Measurements from ENCODE around the gene IPO5.

The IPO5 gene

GRCh38 chr13:98050041-98050466, 96.6 kb downstream of the IPO5 start:
- Histone ChIP-seq H3K27me3 (ENCODE audit: control insufficient read depth, insufficient read depth, low read length) (no peaks in the 10 kb centered on the region), H3K9me3 (ENCODE audit: control insufficient read depth, low read length) (no peaks in the 10 kb centered on the region), H3K4me1 (ENCODE audit: control insufficient read depth, insufficient read depth, low read length) (no peaks in the 10 kb centered on the region), H3K9ac (ENCODE audit: low read length) (no peak overlapping the region), H3K36me3 (ENCODE audit: control insufficient read depth, insufficient read depth, low read length) (no peaks in the 10 kb centered on the region), H3K4me3 (ENCODE audit: low read length) (no peak overlapping the region)

DNA sequence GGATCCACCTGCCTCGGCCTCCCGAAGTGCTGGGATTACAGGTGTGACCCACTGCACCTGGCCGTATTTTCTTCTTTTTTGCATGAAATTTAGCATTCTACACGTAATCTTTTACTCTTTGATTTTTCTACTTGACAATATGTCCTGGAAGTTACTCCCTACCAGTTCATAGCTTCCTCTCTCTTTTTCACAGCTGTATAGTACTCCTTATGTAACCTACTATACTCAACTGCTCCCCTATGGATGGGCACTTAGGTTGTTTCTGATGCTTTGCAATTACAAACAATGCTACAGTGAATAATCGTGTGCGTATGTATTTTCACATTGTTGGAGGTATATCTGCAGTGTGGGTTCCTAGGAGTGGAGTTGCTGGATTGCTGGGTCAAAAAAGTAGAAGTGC, 98.9 kb downstream of the IPO5 start:
- Histone ChIP-seq H3K4me1 (ENCODE audit: control insufficient read depth, insufficient read depth, low read length) (no peaks in the 10 kb centered on the region), H3K9me3 (ENCODE audit: control insufficient read depth, low read length) (no peaks in the 10 kb centered on the region), H3K4me3 (ENCODE audit: low read length) (no peak overlapping the region), H3K27me3 (ENCODE audit: control insufficient read depth, insufficient read depth, low read length) (peaks cover 5% of the 10 kb centered on the region), H3K9ac (ENCODE audit: low read length) (no peak overlapping the region), H3K36me3 (ENCODE audit: control insufficient read depth, insufficient read depth, low read length) (no peaks in the 10 kb centered on the region)

GRCh38 chr13:98054301-98054700, 100.8 kb downstream of the IPO5 start:
- Histone ChIP-seq H3K9me3 (ENCODE audit: control insufficient read depth, low read length) (no peaks in the 10 kb centered on the region), H3K27me3 (ENCODE audit: control insufficient read depth, insufficient read depth, low read length) (peaks cover 7% of the 10 kb centered on the region), H3K4me1 (ENCODE audit: control insufficient read depth, insufficient read depth, low read length) (no peaks in the 10 kb centered on the region), H3K9ac (ENCODE audit: low read length) (no peak overlapping the region), H3K4me3 (ENCODE audit: low read length) (no peak overlapping the region), H3K36me3 (ENCODE audit: control insufficient read depth, insufficient read depth, low read length) (no peaks in the 10 kb centered on the region)

- Histone ChIP-seq H3K36me3 (ENCODE audit: control insufficient read depth, insufficient read depth, low read length) (no peaks in the 10 kb centered on the region), H3K9me3 (ENCODE audit: control insufficient read depth, low read length) (no peaks in the 10 kb centered on the region), H3K4me3 (ENCODE audit: low read length) (no peak overlapping the region), H3K9ac (ENCODE audit: low read length) (no peak overlapping the region), H3K27me3 (ENCODE audit: control insufficient read depth, insufficient read depth, low read length) (peaks cover 7% of the 10 kb centered on the region), H3K4me1 (ENCODE audit: control insufficient read depth, insufficient read depth, low read length) (no peaks in the 10 kb centered on the region)
Observed at GRCh38 chr13:98055623-98056022, 102.1 kb downstream of the IPO5 start.

DNA sequence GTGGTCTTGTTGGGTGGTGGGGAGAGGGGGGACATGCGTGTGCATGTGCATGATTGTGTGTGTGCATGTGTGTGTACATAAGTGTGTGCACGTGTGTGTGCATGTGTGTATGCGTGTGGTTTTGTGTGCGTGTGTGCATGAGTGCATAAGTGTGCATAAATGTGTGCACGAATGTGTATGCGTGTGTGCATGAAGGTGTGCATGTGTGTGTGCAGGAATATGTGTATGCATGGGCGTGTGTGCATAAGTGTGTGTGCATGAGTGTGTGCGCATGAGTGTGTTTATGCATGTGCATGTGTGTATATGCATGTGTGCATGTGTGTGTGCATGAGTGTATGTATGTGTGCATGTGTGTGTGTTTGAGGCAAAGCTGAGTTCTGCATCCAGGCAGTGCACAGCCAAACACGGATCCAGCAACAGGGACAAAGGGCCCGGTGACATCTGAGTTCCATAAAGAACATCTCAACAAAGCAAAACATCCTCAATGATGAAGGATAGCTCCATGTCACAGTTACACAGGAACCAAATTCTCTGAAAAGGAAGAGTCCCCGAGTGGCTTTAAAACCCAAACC, 103.5 kb downstream of the IPO5 start:
- H3K27me3 ChIP-seq (ENCODE audit: control insufficient read depth, insufficient read depth, low read length), result peaks cover 7% of the 10 kb centered on the region
- H3K9me3 ChIP-seq (ENCODE audit: control insufficient read depth, low read length), result no peaks in the 10 kb centered on the region
- no peak overlapping the region for H3K9ac ChIP-seq (ENCODE audit: low read length)
- no peak overlapping the region for H3K4me3 ChIP-seq (ENCODE audit: low read length)
- no peaks in the 10 kb centered on the region for H3K4me1 ChIP-seq (ENCODE audit: control insufficient read depth, insufficient read depth, low read length)
- no peaks in the 10 kb centered on the region for H3K36me3 ChIP-seq (ENCODE audit: control insufficient read depth, insufficient read depth, low read length)

DNA sequence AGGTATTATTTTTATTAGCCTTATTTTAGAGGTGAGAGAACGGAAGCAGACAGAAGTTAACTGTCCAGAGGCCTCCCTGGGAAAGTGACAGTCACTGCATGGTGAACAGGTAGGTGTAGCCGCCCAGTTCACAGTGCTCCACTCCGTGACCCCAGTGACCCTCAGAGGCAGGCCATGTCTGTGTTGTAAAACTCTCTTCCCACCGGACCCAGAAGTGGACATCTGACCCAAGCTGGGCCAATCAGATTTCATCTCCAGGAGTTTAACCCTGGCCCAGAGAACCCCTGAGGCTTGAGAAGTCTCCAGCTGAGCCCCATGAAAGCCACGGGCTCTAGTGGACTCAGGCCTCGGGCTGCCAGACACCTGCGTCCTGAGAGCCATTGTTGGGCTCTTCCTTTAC, 105.8 kb downstream of the IPO5 start:
- Histone ChIP-seq H3K9me3 (ENCODE audit: control insufficient read depth, low read length) (no peaks in the 10 kb centered on the region), H3K9ac (ENCODE audit: low read length) (no peak overlapping the region), H3K4me1 (ENCODE audit: control insufficient read depth, insufficient read depth, low read length) (no peaks in the 10 kb centered on the region), H3K27me3 (ENCODE audit: control insufficient read depth, insufficient read depth, low read length) (peaks cover 7% of the 10 kb centered on the region), H3K36me3 (ENCODE audit: control insufficient read depth, insufficient read depth, low read length) (no peaks in the 10 kb centered on the region), H3K4me3 (ENCODE audit: low read length) (no peak overlapping the region)

DNA sequence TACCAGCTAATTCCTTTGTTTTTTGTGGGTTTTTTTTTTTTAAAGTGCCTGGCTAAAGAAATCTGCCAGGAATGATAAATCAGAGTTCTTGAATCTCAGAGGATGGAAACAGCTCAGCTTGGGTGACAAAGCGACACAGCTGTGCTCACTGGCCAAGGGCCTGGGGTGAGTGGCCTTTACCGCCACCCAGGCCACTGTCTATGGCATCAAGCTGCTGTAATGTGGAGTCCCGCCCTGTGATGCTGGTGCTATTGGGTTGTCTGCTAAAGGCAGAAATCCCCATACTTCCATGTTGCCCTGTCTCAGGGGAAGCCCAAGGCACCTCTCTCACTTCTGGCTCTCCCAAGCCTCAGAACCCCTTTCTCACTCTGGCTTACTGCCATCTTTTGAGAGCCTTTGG, 106.8 kb downstream of the IPO5 start:
- Histone ChIP-seq H3K27me3 (ENCODE audit: control insufficient read depth, insufficient read depth, low read length) (peaks cover 7% of the 10 kb centered on the region), H3K36me3 (ENCODE audit: control insufficient read depth, insufficient read depth, low read length) (no peaks in the 10 kb centered on the region), H3K4me3 (ENCODE audit: low read length) (no peak overlapping the region), H3K9me3 (ENCODE audit: control insufficient read depth, low read length) (no peaks in the 10 kb centered on the region), H3K4me1 (ENCODE audit: control insufficient read depth, insufficient read depth, low read length) (no peaks in the 10 kb centered on the region), H3K9ac (ENCODE audit: low read length) (no peak overlapping the region)

DNA sequence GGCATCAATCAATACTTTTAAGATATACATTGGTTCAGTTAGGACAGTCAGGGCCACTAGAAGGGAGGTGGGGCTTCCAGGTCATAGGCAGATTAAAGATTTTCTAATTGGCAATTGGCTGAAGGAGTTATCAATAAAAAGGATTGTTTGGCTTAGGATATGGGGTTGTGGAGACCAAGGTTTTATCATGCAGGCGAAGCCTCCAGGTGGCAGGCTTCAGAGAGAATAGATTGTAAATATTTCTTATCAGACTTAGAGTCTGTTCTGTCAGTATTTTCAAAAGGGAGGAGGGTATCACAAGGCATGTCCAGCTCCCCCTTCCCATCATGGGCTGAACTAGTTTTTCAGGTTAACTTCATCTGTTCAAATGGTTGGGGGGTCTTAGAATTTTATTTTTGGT, 112.0 kb downstream of the IPO5 start:
- no peaks in the 10 kb centered on the region for H3K27me3 ChIP-seq (ENCODE audit: control insufficient read depth, insufficient read depth, low read length)
- no peaks in the 10 kb centered on the region for H3K4me1 ChIP-seq (ENCODE audit: control insufficient read depth, insufficient read depth, low read length)
- H3K9ac ChIP-seq (ENCODE audit: low read length), result no peak overlapping the region
- H3K4me3 ChIP-seq (ENCODE audit: low read length), result no peak overlapping the region
- no peaks in the 10 kb centered on the region for H3K9me3 ChIP-seq (ENCODE audit: control insufficient read depth, low read length)
- H3K36me3 ChIP-seq (ENCODE audit: control insufficient read depth, insufficient read depth, low read length), result no peaks in the 10 kb centered on the region

DNA sequence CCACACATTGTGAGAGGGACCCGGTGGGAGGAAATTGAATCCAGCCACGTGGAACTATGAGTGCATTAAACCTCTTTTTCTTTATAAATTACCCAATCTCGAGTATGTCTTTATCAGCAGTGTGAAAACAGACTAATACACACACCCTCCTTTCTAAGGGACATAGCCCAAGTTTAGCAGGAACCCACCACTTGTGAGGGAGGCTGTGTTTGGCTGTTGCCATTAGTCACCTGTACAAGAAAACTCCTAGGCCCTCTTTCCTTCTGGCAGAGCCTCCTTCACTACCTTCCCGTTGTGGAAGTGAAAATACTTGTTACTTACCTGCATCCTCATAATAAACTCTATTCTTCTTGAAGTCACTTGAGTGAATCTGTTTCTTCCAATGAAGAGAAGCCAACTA, 113.2 kb downstream of the IPO5 start:
- Histone ChIP-seq H3K27me3 (ENCODE audit: control insufficient read depth, insufficient read depth, low read length) (no peaks in the 10 kb centered on the region), H3K4me3 (ENCODE audit: low read length) (no peak overlapping the region), H3K9me3 (ENCODE audit: control insufficient read depth, low read length) (no peaks in the 10 kb centered on the region), H3K9ac (ENCODE audit: low read length) (no peak overlapping the region), H3K4me1 (ENCODE audit: control insufficient read depth, insufficient read depth, low read length) (no peaks in the 10 kb centered on the region), H3K36me3 (ENCODE audit: control insufficient read depth, insufficient read depth, low read length) (no peaks in the 10 kb centered on the region)

GRCh38 chr13:98068521-98068920, 115.0 kb downstream of the IPO5 start:
- Histone ChIP-seq H3K9ac (ENCODE audit: low read length) (no peak overlapping the region), H3K4me1 (ENCODE audit: control insufficient read depth, insufficient read depth, low read length) (no peaks in the 10 kb centered on the region), H3K36me3 (ENCODE audit: control insufficient read depth, insufficient read depth, low read length) (no peaks in the 10 kb centered on the region), H3K9me3 (ENCODE audit: control insufficient read depth, low read length) (no peaks in the 10 kb centered on the region), H3K4me3 (ENCODE audit: low read length) (no peak overlapping the region), H3K27me3 (ENCODE audit: control insufficient read depth, insufficient read depth, low read length) (no peaks in the 10 kb centered on the region)

GRCh38 chr13:98069985-98070384, 116.5 kb downstream of the IPO5 start:
- no peak overlapping the region for H3K4me3 ChIP-seq (ENCODE audit: low read length)
- no peaks in the 10 kb centered on the region for H3K36me3 ChIP-seq (ENCODE audit: control insufficient read depth, insufficient read depth, low read length)
- H3K27me3 ChIP-seq (ENCODE audit: control insufficient read depth, insufficient read depth, low read length), result no peaks in the 10 kb centered on the region
- H3K9me3 ChIP-seq (ENCODE audit: control insufficient read depth, low read length), result no peaks in the 10 kb centered on the region
- no peaks in the 10 kb centered on the region for H3K4me1 ChIP-seq (ENCODE audit: control insufficient read depth, insufficient read depth, low read length)
- no peak overlapping the region for H3K9ac ChIP-seq (ENCODE audit: low read length)

- Histone ChIP-seq H3K4me3 (ENCODE audit: low read length) (no peak overlapping the region), H3K9ac (ENCODE audit: low read length) (no peak overlapping the region), H3K27me3 (ENCODE audit: control insufficient read depth, insufficient read depth, low read length) (no peaks in the 10 kb centered on the region), H3K36me3 (ENCODE audit: control insufficient read depth, insufficient read depth, low read length) (no peaks in the 10 kb centered on the region), H3K4me1 (ENCODE audit: control insufficient read depth, insufficient read depth, low read length) (no peaks in the 10 kb centered on the region), H3K9me3 (ENCODE audit: control insufficient read depth, low read length) (no peaks in the 10 kb centered on the region)
Observed at GRCh38 chr13:98071316-98071715, 117.8 kb downstream of the IPO5 start.

GRCh38 chr13:98072476-98072875, 119.0 kb downstream of the IPO5 start:
- no peak overlapping the region for H3K4me3 ChIP-seq (ENCODE audit: low read length)
- H3K9ac ChIP-seq (ENCODE audit: low read length), result no peak overlapping the region
- H3K27me3 ChIP-seq (ENCODE audit: control insufficient read depth, insufficient read depth, low read length), result no peaks in the 10 kb centered on the region
- H3K4me1 ChIP-seq (ENCODE audit: control insufficient read depth, insufficient read depth, low read length), result no peaks in the 10 kb centered on the region
- no peaks in the 10 kb centered on the region for H3K9me3 ChIP-seq (ENCODE audit: control insufficient read depth, low read length)
- H3K36me3 ChIP-seq (ENCODE audit: control insufficient read depth, insufficient read depth, low read length), result no peaks in the 10 kb centered on the region

All from mucosa of stomach (tissue), 1 donor.